ENCODE measurements around the gene MFSD1. TPM values are rescaled to one million over a fixed set of nuclear protein-coding genes. Genes with fewer than 3 reads are reported as not detected.

Gene MFSD1
- polyA plus RNA-seq, 2 of the 4 experiments (the other 2 are of a cell fraction), result 41.5 to 53.2 TPM

DNA sequence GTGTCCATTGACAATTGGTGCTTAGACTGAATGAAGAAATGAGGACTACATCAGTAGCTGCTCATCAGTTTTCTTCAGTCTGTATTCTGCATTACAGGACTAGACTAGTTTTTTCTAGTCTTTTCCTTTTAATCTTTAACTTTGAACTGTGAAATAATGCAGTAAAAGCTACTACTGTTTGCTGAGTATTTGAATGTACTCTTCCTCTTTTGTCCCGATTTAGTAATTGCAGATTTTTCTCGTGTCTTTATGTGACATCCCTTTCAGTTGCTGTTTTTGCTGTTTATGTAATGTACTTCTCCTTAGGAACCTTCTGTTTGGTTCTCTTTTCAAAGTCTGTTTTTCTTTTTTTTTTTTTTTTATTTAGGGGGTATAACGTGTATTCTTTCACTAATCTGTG lies 17.4 kb downstream of the MFSD1 start:
- Histone ChIP-seq H3K9me3 (no peaks in the 10 kb centered on the region), H3K4me1 (no peaks in the 10 kb centered on the region), H3K4me2 (no peak overlapping the region), H3K4me3 (no peak overlapping the region), H3K27ac (no peak overlapping the region)
- FAIRE-seq (no peak), DNase-seq (ENCODE audit: low read depth in 1 of 2, low spot score in 1 of 2) (no peak), ATAC-seq (no peak)
- ChIA-PET POLR2A (no interaction called here), CTCF (interaction anchor here (0.6 to 1.0 kb wide), 2 partner anchors 22 to 26 kb away, joined by 3 read pairs; no protein-coding TSS in a partner anchor)
- 77% methylated on average over 3 of the region's 3 CpGs for WGBS (ENCODE audit: missing lambda C conversion rate)
- no peak for TF ChIP-seq HOXB5 (CRISPR knock-in tag; IDR thresholded peaks at IDR 0.05)

DNA sequence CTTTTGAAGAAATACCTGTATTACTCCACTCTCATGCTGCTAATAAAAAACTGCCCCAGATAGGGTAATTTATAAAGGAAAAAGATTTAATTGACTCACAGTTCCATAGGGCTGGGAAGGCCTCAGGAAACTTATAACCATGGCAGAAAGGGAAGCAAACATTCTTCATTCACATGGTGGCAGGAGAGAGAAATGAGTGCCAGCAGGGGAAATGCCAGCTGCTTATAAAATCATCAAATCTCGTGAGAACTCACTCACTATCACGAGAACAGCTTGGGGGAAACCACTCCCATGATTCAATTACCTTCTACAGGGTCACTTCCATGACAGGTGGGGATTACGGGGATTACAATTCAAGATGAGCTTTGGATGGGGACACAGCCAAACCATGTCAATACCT lies 18.7 kb downstream of the MFSD1 start:
- no peak overlapping the region for H3K4me3 ChIP-seq
- WGBS (ENCODE audit: missing lambda C conversion rate), result 72% methylated on average over 3 of the region's 3 CpGs
- ChIA-PET CTCF (interaction anchor here (1.5 kb wide), 1 partner anchor 439 kb away, joined by 5 read pairs; no protein-coding TSS in a partner anchor), POLR2A (no interaction called here)
- FAIRE-seq (no peak), ATAC-seq (no peak), DNase-seq (ENCODE audit: low read depth in 1 of 2, low spot score in 1 of 2) (no peak)
- no peak overlapping the region for H3K4me2 ChIP-seq
- H3K27ac ChIP-seq, result no peak overlapping the region
- TF ChIP-seq, protein P1, sequence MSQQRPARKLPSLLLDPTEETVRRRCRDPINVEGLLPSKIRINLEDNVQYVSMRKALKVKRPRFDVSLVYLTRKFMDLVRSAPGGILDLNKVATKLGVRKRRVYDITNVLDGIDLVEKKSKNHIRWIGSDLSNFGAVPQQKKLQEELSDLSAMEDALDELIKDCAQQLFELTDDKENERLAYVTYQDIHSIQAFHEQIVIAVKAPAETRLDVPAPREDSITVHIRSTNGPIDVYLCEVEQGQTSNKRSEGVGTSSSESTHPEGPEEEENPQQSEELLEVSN (IDR thresholded peaks at IDR 0.05; ENCODE audit: borderline replicate concordance, low read depth), result no peak
- TF ChIP-seq SREBF2 (IDR thresholded peaks at IDR 0.05), result no peak
- TF ChIP-seq, protein P2, sequence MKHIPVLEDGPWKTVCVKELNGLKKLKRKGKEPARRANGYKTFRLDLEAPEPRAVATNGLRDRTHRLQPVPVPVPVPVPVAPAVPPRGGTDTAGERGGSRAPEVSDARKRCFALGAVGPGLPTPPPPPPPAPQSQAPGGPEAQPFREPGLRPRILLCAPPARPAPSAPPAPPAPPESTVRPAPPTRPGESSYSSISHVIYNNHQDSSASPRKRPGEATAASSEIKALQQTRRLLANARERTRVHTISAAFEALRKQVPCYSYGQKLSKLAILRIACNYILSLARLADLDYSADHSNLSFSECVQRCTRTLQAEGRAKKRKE (CRISPR knock-in tag; IDR thresholded peaks at IDR 0.05; ENCODE audit: low read depth), result no peak
- TF ChIP-seq, protein P3, sequence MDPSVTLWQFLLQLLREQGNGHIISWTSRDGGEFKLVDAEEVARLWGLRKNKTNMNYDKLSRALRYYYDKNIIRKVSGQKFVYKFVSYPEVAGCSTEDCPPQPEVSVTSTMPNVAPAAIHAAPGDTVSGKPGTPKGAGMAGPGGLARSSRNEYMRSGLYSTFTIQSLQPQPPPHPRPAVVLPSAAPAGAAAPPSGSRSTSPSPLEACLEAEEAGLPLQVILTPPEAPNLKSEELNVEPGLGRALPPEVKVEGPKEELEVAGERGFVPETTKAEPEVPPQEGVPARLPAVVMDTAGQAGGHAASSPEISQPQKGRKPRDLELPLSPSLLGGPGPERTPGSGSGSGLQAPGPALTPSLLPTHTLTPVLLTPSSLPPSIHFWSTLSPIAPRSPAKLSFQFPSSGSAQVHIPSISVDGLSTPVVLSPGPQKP (IDR thresholded peaks at IDR 0.05; ENCODE audit: low read depth, low read length), result no peak
- TF ChIP-seq RARB (CRISPR knock-in tag; IDR thresholded peaks at IDR 0.05), result no peak
- TF ChIP-seq CHD2 (IDR thresholded peaks at IDR 0.05; ENCODE audit: low read length, partially characterized antibody), result peak; percentile 11
- TF ChIP-seq RNF2 (IDR thresholded peaks at IDR 0.05; ENCODE audit: borderline replicate concordance, low read depth), result no peak
- TF ChIP-seq RFX5 (IDR thresholded peaks at IDR 0.05), result no peak
- H3K9me3 ChIP-seq, result no peaks in the 10 kb centered on the region
- H3K4me1 ChIP-seq, result no peaks in the 10 kb centered on the region

DNA sequence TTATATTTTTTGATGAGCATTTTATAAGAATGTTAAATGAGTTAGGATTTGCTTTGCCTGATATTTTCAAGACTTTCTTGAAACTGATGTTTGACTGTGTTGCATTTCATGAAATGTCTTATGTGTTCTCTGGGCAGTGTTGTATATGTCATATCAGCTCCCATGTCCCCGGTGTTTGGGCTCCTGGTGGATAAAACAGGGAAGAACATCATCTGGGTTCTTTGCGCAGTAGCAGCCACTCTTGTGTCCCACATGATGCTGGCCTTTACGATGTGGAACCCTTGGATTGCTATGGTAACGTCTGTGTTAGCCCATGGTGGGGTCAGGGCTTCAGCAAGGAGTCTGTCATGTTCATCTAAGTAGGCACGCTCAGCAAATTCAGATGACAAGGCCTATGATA lies 20.0 kb downstream of the MFSD1 start:
- ATAC-seq (peak; percentile 57 to 62; a peak in 3 of 6 replicates), DNase-seq (ENCODE audit: low read depth in 1 of 2, low spot score in 1 of 2) (no peak), FAIRE-seq (peak; percentile 23)
- H3K4me1 ChIP-seq, result no peaks in the 10 kb centered on the region
- POLR2A ChIA-PET, result no interaction called here
- 86% methylated on average over 5 of the region's 5 CpGs for WGBS (ENCODE audit: missing lambda C conversion rate)
- no peaks in the 10 kb centered on the region for H3K9me3 ChIP-seq
- H3K4me3 ChIP-seq, result no peak overlapping the region
- TF ChIP-seq, protein P3 (IDR thresholded peaks at IDR 0.05; ENCODE audit: low read depth, low read length), result no peak
- TF ChIP-seq, protein P4, sequence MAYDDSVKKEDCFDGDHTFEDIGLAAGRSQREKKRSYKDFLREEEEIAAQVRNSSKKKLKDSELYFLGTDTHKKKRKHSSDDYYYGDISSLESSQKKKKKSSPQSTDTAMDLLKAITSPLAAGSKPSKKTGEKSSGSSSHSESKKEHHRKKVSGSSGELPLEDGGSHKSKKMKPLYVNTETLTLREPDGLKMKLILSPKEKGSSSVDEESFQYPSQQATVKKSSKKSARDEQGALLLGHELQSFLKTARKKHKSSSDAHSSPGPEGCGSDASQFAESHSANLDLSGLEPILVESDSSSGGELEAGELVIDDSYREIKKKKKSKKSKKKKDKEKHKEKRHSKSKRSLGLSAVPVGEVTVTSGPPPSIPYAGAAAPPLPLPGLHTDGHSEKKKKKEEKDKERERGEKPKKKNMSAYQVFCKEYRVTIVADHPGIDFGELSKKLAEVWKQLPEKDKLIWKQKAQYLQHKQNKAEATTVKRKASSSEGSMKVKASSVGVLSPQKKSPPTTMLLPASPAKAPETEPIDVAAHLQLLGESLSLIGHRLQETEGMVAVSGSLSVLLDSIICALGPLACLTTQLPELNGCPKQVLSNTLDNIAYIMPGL (CRISPR knock-in tag; IDR thresholded peaks at IDR 0.05; ENCODE audit: borderline replicate concordance), result no peak
- TF ChIP-seq HEYL (CRISPR knock-in tag; IDR thresholded peaks at IDR 0.05), result no peak
- no peak for TF ChIP-seq MAZ (IDR thresholded peaks at IDR 0.05; ENCODE audit: borderline replicate concordance, low read depth, low read length)
- TF ChIP-seq POLR2AphosphoS2 (conservative IDR thresholded peaks at IDR 0.05; ENCODE audit: low read length), result no peak
- TF ChIP-seq NPAS2 (CRISPR knock-in tag; IDR thresholded peaks at IDR 0.05; ENCODE audit: borderline replicate concordance), result no peak
- no peak for TF ChIP-seq RNF2 (IDR thresholded peaks at IDR 0.05; ENCODE audit: borderline replicate concordance, low read depth)
- TF ChIP-seq, protein P5, sequence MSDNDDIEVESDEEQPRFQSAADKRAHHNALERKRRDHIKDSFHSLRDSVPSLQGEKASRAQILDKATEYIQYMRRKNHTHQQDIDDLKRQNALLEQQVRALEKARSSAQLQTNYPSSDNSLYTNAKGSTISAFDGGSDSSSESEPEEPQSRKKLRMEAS (IDR thresholded peaks at IDR 0.05), result no peak
- no peak overlapping the region for H3K4me2 ChIP-seq
- H3K27ac ChIP-seq, result no peak overlapping the region
- CTCF ChIA-PET, result interaction anchor here (1.5 kb wide), 1 partner anchor 438 kb away, joined by 5 read pairs; no protein-coding TSS in a partner anchor

All from A549 (cell line).